HG03103 (cell line): ENCODE measurements around the gene AGXT.

Experiments used
- ATAC-seq: cut with Tn5 transposase; IDR thresholded peaks from one replicate; pipeline ENCODE4 v1.9.1; 2021; ENCODE audit warnings: low read depth; ENCODE audit not compliant: unreplicated experiment

Gene AGXT

DNA sequence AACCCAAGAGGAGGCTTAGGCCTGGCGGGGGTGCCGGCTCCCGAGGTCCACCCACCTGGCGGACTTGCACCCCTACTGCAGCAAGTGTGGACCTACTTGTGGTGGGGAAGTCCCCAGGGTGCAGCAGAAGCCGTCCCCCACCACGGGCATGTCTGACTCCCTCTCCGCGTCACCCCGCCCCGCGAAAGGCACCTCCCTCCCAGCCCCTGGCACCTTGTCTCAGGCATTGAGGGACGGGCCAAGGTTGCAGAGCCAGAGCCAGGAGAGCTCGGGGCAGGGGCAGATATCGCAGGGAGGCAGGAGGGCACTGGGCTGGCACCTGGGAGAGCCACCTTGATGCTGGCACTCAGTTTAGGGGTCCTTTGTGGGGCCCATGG, 56.6 kb downstream of the AGXT start:
- no peak for ATAC-seq

GRCh38 chr2:240925568-240926515, 57.2 kb downstream of the AGXT start:
- no peak for ATAC-seq

- no peak for ATAC-seq
Measured at GRCh38 chr2:240926516-240927389, 58.1 kb downstream of the AGXT start.

DNA sequence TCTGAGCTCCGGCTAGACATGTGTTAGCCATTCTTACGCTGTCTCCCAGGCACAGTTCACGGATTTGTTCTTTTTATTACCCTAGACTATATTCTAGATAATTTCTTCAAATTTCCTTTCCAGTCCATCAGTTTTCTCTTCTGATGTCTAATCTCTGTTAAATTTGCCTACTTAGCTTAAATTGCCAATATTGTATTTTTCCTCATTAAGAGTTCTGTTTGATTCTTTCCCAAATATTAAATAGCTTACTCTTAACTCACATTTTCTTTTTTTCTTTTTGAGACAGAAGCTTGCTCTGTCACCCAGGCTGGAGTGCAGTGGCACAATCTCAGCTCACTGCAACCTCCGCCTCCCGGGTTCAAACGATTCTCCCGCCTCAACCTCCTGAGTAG, 58.8 kb downstream of the AGXT start:
- ATAC-seq = no peak

DNA sequence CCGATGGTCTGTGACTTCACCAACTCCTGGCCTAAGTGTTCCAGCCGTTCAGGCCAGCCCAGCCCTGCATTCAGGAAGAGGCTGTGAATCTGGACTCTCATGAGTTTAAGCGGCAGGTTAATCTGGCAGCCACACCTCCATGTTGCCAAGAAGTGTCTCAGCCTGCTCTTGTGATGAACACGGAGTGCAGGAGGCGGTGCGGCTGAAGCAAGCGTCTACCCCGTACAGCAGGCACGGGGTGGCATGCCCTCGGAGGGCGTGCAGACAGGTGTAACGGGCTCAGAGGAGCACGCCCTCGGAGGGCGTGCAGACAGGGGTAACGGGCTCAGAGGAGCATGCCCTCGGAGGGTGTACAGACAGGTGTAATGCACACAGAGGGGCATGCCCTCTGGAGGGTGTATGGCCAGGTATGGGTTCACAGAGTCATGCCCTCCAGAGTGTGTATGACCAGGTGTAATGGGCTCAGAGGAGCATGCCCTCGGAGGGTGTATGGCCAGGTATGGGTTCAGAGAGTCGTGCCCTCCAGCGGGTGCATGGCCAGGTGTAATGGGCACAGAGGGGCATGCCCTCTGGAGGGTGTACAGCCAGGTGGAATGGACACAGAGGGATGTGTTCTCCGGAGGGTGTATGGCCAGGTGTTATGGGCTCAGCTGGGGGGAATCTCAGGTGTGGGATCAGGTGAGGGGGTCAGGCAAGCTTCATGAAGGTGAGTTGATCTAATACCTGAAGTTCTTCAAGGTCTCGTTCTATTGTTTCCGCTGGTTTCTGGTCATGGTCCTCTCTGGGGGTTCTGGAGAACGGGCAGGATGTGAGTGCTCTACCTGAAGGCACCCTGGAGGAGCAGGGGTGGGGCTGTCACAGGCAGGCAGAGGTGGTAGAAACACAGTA, 60.1 kb downstream of the AGXT start:
- ATAC-seq = no peak

DNA sequence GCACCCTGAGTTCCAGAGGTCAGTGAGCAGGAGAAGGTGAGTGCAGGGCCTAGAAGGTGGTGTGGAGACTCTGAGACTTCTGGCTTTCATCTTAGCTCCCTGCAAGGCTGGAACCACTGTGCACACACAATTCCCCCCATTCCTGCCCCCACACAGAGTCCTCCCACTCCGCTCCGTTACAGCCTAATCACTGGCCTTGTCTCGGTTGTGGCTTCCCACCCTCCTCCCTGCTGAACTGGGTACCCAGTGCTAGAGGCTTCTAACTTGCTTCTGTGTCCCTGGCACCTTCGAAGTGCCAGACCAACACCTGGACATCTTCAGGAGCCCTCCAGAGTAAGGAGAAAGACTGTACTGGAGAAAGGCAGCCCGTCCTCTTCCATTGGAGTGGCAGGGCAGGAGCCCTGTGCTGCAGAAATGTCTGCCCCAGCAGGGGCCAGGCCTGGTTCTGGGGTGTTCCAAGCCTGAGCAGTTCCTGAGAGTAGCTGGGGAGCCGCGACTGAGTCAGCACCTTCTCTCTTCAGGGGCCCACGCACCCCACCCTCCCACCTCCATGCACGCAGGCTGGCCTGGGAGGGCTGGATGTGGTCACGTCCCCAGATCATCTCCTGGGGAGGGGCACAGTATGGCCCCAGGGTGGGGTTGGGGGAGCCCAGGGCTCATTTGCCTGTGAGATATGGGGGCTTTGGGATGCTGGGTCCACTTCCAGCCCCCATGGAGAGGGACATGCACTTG, 60.9 kb downstream of the AGXT start:
- no peak for ATAC-seq
